SH-SY5Y (cell line): ENCODE data around the gene KMT2E.

Source experiments
- GATA2 ChIP-seq: IDR thresholded peaks from 2 replicates; pipeline ENCODE4 v1.6.1; 2011; ENCODE audit warnings: mild to moderate bottlenecking, low read depth, low read length
- GATA3 ChIP-seq: IDR thresholded peaks from 2 replicates; pipeline ENCODE4 v1.6.1; 2011; ENCODE audit warnings: low read depth, mild to moderate bottlenecking, low read length, moderate library complexity

DNA sequence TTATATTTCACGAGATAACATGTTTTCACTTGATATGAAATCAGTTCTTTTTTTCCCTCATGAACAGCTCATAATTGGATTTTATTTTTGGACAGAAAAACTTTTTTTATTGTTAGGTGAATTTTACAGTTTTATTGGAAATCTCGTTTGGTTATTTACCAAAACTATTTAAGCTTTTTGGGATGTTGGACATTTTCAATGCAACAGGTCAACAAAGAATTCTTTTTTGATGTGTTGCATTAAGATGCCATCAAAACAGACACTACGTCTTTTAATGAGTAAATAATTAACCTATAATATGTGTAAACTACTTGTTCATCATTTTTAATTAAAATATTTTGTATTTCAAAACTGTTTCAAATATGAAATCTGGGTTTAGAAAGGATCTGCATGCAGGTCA, 5.3 kb downstream of the KMT2E start:
- TF ChIP-seq GATA2, result no peak
- TF ChIP-seq GATA3, result no peak
